OCI-LY1 (cell line): Measurements from ENCODE around the gene MYBPHL.

Source experiments
- EZH2 ChIP-seq: fragments of 200-600 bp; sonication (generic), shearing (Covaris generic); IDR thresholded peaks from 2 replicates; pipeline ENCODE4 v1.8.0; 2017; ENCODE audit warnings: borderline replicate concordance, mixed run types, mild to moderate bottlenecking, antibody characterized with exemption, low read length, moderate library complexity, mixed read lengths
- TF ChIP-seq, protein P1 (sequence below): fragments of 200-600 bp; sonication (generic), shearing (Covaris generic); IDR thresholded peaks from 2 replicates; pipeline ENCODE4 v1.5.1; 2017; ENCODE audit warnings: mild to moderate bottlenecking, antibody characterized with exemption, low read length, moderate library complexity, mixed read lengths

DNA sequence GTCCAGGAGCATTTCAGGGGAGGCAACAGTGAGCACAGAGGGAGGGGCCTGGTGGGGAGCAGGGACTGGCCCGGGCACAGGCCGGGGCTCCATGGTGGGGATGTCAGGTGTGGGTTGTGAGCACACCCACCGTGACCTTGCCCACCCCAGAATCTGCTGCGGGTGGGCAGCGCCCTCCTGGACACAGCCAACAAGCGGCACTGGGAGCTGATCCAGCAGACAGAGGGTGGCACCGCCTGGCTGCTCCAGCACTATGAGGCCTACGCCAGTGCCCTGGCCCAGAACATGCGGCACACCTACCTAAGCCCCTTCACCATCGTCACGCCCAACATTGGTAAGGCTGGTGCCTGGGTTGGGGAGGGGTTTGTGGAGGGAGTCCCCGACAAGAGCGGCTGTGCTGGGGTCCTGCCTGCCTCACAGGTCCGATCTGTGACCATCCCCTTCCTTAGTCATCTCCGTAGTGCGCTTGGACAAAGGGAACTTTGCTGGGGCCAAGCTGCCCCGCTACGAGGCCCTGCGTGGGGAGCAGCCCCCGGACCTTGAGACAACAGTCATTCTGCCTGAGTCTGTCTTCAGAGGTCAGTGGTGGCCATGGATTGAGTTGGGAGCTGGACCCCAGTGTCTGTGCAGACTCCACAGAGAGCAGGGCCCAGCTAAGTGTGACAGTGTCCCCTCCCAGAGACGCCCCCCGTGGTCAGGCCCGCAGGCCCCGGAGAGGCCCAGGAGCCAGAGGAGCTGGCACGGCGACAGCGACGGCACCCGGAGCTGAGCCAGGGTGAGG lies 38.2 kb downstream of the MYBPHL start:
- TF ChIP-seq, protein P1, sequence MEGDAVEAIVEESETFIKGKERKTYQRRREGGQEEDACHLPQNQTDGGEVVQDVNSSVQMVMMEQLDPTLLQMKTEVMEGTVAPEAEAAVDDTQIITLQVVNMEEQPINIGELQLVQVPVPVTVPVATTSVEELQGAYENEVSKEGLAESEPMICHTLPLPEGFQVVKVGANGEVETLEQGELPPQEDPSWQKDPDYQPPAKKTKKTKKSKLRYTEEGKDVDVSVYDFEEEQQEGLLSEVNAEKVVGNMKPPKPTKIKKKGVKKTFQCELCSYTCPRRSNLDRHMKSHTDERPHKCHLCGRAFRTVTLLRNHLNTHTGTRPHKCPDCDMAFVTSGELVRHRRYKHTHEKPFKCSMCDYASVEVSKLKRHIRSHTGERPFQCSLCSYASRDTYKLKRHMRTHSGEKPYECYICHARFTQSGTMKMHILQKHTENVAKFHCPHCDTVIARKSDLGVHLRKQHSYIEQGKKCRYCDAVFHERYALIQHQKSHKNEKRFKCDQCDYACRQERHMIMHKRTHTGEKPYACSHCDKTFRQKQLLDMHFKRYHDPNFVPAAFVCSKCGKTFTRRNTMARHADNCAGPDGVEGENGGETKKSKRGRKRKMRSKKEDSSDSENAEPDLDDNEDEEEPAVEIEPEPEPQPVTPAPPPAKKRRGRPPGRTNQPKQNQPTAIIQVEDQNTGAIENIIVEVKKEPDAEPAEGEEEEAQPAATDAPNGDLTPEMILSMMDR, result no peak
- TF ChIP-seq EZH2, result no peak
